Fibroblast of skin of right biceps (primary cell): ENCODE data around the gene STAU1.
"Not testable (repeated sequence)": the region's sequence is repeated elsewhere in the genome, so short reads cannot be mapped to it uniquely, and the experiment has no call there.

ENCODE experiments used
- DNase-seq: peaks from one replicate; pipeline ENCODE4 v3.0.0-alpha.2; 2013

The STAU1 gene, protein sequence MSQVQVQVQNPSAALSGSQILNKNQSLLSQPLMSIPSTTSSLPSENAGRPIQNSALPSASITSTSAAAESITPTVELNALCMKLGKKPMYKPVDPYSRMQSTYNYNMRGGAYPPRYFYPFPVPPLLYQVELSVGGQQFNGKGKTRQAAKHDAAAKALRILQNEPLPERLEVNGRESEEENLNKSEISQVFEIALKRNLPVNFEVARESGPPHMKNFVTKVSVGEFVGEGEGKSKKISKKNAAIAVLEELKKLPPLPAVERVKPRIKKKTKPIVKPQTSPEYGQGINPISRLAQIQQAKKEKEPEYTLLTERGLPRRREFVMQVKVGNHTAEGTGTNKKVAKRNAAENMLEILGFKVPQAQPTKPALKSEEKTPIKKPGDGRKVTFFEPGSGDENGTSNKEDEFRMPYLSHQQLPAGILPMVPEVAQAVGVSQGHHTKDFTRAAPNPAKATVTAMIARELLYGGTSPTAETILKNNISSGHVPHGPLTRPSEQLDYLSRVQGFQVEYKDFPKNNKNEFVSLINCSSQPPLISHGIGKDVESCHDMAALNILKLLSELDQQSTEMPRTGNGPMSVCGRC

DNA sequence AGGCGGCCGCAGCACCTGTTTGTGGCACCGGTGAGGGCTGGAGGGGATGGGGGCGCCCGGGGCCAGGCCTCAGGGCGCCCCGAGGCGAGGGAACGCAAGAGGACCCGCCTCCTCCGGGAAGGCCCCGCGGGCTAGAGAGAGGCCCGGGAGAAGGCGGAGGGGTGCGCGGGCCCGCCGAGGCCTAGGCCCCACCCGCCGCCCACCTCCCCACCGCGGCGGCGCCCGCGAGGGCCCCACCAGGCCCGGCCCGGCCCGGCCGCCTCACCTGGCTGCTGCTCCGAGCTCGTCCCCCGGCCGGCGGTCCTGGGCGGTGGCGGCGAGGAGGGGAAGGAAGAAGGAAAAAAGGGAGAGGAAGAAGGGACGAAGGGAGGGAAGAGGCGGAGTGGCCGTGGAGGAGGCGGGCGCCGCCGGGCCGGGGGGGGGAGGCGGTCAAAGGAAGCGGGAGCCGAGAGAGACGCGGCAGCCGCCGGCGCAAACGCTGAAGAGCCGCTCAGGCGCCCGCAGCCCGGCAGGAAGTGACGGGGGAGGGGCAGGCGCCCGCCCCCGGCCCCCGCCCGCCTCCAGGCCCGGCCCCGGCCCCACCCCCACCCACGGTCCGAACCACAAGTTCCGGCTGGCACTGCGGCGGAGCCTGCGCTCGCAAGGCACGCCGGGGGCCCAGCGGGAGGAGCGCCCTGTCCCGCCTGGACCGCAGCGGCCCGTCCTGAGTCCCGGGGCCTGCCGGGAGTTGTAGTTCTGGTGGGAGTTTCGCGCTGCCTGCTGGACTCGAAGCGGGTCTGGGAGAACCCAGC, at the start of gene STAU1:
Gene STAU1, minus strand, starts transcription at position 484 of the 791 bp plus-strand sequence. CDS start 22,133 bp downstream, outside the sequence.
- peak; percentile 97 for DNase-seq

DNA sequence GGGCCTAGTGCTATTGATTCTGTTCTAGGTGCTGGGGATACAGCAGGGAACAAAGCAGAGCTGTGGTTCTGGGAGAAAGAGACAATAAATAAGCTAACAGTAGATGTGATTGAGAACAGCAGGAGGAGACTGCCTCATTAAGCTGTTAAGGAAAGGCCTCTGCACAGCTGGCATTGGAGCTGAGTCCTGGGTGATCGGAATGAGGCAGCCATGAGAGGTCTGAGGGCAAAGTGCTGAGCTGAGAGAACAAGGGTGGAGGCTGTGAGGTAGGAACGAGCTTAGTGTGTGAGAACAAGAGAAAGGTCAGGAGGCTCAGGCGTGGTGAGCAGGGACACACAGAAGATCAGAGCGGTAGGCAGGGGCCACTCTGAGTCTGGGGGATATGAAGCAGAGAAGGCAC, 49.4 kb upstream of the STAU1 start:
- DNase-seq = no peak

DNA sequence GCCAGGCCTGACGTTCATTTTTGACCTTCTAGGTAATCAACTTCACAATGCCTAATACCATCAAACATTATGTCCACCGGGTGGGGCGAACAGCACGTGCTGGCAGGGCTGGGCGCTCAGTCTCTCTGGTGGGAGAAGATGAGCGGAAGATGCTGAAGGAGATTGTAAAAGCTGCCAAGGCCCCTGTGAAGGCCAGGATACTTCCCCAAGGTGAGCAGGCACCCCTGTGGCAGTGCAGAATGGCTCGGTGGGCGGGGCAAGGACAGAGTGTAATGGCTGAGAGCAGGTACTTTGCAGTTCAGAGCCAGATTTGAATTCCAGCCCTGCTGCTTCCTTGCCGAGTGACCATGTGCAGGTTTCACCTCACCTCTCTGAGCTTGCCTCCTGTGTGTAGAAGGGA, 48.2 kb upstream of the STAU1 start:
- no peak for DNase-seq

DNA sequence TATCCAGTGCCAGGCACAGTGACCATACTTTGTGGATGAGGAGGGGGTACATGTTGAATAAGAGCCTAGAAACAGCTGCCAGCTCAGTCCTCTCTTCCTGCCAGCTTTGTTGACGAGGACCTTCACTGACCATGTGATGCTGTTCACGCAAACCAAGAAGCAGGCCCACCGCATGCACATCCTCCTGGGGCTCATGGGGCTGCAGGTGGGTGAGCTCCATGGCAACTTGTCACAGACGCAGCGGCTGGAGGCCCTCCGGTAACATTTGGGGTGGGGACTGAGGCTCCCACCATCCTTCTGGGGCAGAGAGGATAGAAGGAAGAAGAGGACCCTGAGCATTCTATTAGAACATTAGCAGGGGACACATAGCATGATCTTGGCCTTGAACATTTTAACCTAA, 46.7 kb upstream of the STAU1 start:
- no peak for DNase-seq

DNA sequence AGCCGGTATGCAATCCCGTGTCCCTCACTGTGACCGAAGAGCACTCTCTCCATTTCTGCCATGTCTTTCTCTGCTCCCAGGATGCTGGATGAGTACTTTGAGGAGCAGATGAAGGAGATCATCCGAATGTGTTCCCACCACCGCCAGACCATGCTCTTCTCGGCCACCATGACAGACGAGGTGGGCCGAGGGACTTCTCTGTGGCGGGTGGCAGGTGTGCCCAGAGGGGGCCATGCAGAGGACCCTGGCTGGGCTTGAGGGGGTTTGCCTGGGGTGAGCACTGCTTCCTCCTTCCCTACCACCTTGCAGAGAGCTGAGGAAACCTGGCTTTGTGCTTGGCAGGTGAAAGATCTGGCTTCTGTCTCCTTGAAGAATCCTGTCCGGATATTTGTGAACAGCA, 45.1 kb upstream of the STAU1 start:
- no peak for DNase-seq

DNA sequence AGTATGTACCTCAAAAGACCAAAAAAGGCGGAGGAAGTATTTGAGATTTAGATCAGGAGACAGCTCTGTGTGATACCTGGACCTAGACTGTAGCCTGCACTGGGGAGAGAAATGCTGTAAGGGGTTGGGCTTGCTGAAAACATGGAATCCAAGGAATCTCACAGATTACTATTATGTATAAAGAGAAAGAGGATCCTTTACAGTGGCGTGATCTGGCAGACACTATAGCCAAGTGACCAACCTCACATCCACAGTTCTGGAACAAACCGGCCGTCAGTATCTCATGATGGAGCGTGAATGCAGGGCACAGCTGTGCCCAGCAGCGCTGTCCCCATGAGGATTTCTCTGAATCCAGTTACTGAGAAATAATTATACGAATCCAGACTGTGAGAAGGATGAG, 43.3 kb upstream of the STAU1 start:
- DNase-seq = no peak

DNA sequence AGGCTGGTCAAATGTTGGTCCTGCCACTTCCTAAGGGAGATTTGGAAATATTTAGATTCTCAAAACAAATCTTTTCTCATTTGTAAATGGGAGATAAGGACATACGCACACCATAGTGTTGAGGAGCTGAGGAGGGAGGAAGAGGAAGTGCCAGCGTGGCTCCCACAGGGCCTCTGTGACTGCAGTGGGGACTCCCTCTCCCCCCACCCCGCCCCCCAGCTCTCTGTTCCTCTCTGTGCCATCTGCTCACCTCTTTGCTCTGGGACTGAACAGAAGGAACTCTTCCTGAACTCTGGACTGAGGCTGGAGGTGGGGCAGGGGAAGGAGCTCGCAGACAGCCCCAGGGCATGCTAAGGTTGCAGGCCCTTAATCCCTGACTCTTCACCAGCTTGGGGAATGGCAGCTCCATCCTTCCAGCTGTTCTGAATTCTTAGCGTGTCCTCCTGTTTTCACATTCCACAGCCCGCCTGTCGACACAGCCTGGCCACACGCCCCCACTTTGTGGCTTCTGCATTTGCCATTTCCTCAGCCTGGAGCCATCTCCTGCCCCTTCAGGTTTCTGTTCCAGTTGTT, 42.5 kb upstream of the STAU1 start:
- DNase-seq = no peak

DNA sequence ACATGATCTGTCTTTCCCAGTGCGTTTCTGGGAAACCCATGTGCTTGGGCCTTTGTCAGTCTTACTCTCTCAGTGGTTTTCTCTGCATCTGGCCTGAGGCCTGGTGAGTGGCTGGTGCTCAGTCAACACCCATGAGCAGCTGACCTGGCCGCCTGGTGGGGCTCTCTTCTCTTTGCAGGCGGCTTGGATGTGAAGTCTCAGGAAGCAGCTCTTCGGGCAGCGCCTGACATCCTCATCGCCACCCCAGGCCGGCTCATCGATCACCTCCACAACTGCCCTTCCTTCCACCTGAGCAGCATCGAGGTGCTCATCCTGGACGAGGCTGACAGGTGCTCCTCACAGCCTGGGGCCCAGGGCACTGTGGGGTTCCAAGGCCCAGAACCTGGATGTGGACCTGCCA, 41.9 kb upstream of the STAU1 start:
- DNase-seq = no peak

DNA sequence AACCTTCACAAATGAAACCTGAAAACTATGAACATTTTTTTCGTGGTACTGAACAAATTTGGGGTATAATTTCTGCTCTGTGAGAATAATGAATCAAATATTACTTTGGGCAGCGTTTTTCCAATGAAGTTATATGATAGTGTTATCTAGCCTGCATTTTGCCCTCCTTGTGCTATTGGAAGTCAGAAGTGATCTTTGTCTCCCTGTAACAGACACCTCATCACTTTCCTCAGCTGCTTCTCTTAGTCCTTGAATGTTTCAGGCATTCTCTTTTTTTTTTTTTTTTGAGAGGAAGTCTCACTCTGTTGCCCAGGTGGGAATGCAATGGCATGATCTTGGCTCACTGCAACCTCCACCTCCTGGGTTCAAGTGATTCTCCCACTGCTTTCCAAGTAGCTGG, 41.2 kb upstream of the STAU1 start:
- DNase-seq = no peak

DNA sequence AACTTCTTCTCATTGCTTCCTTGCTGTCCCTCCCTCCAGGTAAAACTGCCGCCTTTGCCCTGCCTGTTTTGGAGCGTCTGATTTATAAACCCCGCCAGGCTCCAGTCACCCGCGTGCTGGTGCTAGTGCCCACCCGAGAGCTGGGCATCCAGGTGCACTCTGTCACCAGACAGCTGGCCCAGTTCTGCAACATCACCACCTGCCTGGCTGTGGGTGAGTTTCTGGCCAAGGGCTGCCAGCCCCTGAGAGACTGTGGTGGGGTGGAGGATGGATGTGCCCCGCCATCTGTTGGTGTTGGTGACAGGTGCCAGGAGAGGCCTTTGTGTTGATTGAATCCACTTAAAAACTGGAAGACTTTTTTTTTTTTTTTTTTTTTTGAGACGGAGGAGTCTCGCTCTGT, 40.5 kb upstream of the STAU1 start:
- no peak for DNase-seq

DNA sequence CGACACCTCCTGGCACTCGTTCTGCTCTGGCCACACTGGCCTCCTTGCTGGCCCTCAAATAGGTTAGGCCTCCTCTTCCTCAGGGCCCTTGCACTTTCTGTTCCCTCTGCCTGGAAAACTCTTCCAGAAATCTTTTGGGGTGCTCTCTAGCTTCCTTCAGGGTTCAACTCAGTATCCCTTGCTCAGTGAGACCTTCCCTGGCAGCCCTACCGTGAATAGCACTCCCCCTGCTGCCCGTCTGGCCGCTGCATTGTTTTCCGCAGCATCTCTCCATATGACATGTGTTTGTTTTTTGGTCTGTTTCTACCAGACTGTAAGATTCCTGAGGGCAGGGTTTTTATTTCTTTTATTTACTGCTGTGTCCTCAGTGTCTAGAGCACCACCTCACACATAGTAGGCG, 37.8 kb upstream of the STAU1 start:
- DNase-seq = no peak

DNA sequence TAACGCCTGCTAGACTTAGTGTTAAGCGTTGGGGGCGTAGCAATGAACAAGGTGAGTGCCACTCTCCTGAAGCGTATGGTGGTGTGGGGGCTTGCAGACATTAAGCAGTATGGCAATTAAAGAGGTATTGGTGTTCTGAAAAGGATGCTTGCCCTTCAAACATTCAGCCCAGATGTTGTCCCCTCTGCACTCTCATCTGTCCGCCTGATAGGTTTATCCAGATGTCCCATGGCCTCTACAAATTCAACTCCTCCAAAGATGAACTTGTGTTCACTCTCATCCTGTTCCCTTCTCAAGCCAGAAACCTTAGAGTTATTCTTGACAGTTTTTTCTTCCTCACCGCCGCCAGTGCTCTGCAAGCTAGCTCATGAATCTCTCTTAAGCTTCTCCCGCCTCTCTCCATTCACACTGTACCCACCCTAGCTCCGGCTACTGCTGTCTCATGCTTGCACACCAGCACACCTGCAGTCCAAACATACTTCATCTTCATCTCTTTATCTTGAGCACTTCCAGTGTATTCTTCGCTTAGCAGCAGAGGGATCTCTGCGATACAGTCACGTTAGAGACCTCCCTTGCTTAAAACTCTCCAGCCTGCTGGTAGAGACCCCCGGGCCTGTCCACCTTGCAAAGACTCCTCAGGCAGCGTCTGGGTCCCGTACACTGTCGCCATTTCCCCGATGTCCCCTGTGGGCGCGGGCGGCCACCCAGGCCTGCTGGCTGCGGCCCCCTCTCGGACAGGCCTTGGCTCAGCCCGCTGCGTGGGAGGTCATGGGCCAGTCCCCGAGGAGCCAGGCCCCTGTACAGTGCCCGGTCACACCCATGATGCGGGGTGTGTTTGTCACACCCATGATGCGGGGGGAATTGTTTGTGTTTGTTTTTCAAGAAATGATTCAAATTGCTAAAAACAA, 32.0 kb upstream of the STAU1 start:
- no peak for DNase-seq

DNA sequence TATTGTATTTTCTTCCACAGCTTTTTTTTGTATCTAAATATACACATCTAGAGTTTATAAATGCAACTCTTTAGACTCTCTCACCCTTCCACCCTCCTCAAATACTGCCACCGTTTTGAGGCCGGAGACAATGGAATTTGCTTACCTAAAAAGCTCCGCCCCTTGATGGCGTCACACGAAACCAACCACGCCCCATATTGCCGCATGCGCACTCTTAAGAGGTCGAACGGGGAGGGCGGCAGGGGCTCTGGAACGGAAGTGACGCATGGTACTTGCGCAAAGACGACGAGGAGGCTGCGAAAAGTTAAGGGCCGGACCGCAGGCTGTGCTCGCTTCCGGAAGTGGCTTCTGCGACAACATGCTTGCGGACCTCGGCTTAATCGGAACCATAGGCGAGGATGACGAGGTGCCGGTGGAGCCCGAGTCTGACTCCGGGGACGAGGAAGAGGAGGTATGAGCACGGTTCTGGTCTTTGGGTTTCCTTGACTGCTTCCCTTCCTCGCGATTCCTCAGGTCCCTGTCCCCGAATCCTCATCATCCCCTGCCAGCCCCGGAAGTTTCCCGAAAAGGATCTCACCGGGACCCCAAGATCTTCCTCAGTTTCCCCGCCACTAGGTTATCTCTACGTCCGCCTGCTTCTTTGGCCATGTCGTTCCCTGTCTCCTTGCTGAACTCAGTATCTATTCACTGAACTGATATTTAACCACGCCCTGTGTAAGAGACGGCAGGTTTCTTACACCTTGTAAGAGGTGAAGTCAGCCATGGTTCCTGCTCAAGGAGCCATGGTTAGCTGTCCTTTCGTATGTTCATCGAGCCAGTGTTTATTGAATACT, 31.2 kb upstream of the STAU1 start, which contains the start of gene DDX27:
Gene DDX27, plus strand, starts transcription at position 326 of the 833 bp plus-strand sequence. Its CDS starts 33 bp downstream, at position 359.
- DNase-seq = peak; percentile 99

DNA sequence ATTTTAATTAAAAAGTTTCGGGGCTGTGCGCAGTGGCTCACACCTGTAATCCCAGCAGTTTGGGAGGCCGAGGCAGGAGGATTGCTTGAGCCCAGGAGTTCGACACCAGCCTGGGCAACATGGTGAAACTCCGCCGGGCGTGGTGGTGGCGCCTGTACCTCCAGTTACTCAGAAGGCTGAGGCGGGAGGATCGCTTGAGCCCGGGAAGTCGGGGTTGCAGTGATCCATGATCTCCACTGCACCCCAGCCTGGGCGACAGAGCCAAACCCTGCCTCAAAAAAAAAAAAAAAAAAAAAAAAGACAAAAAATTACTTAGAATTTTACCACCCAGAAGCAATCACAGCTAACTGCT, 30.6 kb upstream of the STAU1 start:
- not testable (repeated sequence) for DNase-seq

DNA sequence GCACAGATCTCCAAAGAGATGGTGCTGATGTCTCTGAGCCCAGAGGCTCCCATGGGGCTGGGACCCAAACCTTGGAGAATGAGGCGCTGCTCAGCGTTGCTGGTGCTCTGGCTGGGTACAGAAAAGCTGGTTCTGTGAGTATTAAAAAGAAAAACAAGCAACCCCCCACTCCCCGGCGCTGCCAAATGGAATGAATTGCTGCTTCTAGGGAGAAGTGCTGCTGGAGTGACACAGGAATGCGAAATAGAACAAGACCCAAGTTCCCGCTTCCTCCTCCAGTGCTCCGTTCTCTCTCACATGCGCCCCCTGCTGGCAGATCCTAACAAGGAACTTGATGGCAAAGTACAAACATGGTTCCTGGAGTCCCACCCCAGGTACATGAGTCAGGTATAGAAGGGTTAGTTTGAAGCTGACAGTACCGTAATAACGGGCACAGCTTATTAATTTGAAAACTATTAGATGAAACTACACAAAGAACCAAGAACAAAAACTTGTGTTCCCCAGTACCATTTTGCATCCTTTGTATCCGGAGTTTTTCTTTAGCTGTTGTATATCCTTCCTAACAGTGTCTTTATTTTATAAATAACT, 29.0 kb upstream of the STAU1 start:
- DNase-seq = peak; percentile 88

DNA sequence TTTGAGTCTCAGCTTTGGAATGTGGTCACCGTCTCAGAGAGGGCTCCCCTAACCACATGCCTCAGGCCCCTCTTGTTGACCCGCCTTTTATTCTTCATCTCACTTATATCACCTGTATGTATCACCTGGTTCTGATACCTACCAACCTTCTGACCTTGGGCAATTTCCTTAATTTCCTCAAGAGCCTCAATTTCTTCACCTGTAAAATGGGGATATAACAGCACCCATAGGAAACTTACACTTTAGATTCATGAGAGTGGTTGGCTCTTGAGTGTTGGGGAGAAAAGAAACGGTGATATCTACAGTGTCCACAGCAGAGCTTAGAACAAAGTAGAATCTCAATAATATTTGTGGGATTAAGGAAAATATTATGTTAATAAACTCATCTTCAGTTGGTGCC, 27.1 kb upstream of the STAU1 start:
- no peak for DNase-seq

DNA sequence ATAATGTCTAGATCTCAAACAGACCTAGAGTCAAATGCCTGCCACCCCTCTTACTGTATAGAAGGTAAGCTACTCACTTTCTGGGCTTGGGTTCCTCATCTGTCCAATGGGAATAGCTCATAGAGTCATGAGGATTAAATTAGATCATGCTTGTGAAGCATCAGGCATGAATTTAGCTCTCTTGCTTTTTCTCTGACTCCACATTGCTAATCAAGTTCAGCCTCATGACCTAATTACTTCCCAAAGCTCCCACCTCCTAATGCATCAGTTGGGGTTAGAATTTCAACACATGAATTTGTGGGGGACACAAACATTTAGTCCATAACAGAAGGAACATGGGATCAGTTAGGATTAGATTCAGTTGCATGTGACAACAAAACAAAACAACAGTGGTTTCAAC, 26.4 kb upstream of the STAU1 start:
- DNase-seq = no peak

DNA sequence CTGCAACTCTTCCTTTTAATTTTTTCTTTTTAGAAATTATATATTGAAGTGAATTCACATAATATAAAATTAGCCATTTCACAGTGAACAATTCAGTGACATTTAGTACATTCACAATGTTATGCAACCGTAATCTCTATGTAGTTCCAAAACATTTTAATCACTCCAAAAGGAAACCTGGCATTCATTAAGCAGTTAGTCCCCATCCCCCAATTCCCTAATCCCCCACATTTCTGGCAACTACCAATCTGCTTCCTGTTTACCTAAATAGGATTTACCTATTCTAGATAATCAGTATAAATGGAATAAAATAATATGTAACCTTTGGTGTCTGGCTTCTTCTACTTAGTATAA, 22.6 kb upstream of the STAU1 start:
- DNase-seq = no peak

DNA sequence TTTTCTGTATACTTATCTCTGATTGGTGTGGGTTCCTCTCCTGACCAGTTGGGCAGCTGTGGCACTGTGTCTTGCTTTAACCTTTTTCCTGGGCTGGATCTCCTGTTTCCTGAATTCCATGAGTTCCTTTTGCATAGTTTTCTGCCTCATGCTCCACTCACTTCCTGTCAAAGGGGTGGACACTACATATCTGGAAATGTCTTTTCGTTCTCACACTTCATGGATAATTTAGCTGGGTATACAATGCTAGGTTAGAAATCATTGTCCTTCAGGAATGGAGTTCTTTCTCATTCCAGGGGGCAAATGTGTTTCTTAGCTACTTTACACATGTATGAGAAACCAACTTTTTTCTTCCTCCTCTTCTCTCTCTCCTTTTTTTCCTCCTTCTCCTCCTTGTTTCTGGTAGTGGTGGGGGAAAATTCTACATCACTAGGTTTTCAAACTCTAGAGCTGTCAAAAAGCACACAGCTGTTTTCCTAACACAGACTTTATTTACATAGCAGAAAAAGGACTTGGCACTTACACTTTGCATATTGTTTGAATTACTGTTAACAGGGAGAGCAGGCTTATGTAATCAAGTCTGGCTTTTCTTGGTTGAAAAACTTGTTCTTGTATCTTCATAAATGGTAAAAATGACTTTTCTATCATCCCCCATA, 22.1 kb upstream of the STAU1 start:
- DNase-seq = no peak

DNA sequence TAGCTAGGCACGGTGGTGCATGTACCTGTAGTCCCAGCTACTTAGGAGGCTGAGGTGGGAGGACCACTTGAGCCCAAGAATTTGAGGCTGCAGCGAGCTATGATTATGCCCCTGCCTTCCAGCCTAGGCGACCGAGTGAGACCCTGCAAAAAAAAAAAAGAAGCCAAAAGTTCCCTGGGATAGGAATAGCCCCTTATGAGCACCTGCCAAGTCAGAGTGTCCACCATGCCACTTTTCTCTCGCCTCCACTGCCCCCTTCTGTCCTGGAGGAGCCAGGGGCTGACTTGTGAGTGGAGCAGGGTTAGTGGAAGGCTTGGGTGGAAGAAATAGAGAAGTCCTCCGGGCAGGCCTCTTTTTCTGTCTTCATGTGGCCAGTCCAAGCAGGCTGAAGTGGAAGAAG, 18.9 kb upstream of the STAU1 start:
- no peak for DNase-seq

DNA sequence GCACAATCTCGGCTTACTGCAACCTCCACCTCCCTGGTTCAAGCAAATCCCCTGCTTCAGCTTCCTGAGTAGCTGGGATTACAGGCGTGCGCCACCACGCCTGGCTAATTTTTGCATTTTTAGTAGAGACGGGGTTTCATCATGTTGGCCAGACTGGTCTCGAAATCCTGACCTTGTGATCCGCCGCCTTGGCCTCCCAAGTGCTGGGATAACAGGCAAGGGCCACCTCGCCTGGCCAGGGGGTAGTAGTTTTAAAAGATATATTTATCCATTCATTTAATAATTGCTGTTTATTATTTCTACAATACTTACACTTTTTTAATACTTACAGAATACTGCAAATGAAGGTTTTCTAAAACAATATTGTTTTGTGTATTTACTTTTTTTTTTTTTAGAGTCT, 15.6 kb upstream of the STAU1 start:
- DNase-seq = no peak
